ENCODE data around the gene PAWR. TPM values are rescaled to one million over a fixed set of nuclear protein-coding genes. Genes with fewer than 3 reads are reported as not detected.

The PAWR gene
- total RNA-seq, 1 donor from 2014 or later = 75.4 TPM

GRCh38 chr12:79597910-79598309 is 92.9 kb downstream of the PAWR start:
- intact Hi-C loops (cut with DNase I) = no loop called here
- Histone ChIP-seq H3K4me3 (no peak overlapping the region), H3K4me1 (no peaks in the 10 kb centered on the region), H3K27ac (no peak overlapping the region), H3K9me3 (no peaks in the 10 kb centered on the region), H3K36me3 (peaks cover 0 to 3% of the 10 kb centered on the region in 2 donors), H3K27me3 (no peaks in the 10 kb centered on the region)
- no peak for DNase-seq (ENCODE audit: low spot score in 2 of 2)
- TF ChIP-seq CTCF (IDR thresholded peaks at IDR 0.05) = no peak

- H3K9me3 ChIP-seq = no peaks in the 10 kb centered on the region
- no peak for DNase-seq (ENCODE audit: low spot score in 2 of 2)
- H3K4me1 ChIP-seq = no peaks in the 10 kb centered on the region
- H3K36me3 ChIP-seq = peaks cover 0 to 4% of the 10 kb centered on the region in 2 donors
- H3K4me3 ChIP-seq = no peak overlapping the region
- intact Hi-C loops (cut with DNase I) = no loop called here
- H3K27ac ChIP-seq = no peak overlapping the region
- H3K27me3 ChIP-seq = no peaks in the 10 kb centered on the region
- no peak for TF ChIP-seq CTCF (IDR thresholded peaks at IDR 0.05)
Observed at GRCh38 chr12:79596719-79597350, 93.9 kb downstream of the PAWR start.

- DNase-seq (ENCODE audit: low spot score in 2 of 2) = no peak
- Histone ChIP-seq H3K9me3 (no peaks in the 10 kb centered on the region), H3K27ac (no peak overlapping the region), H3K4me1 (no peaks in the 10 kb centered on the region), H3K4me3 (no peak overlapping the region), H3K36me3 (peaks cover 0 to 4% of the 10 kb centered on the region in 2 donors), H3K27me3 (no peaks in the 10 kb centered on the region)
- no peak for TF ChIP-seq CTCF (IDR thresholded peaks at IDR 0.05)
- intact Hi-C loops (cut with DNase I) = no loop called here
Observed at GRCh38 chr12:79595273-79595672, 95.5 kb downstream of the PAWR start.

GRCh38 chr12:79592865-79593264 is 97.9 kb downstream of the PAWR start:
- H3K27me3 ChIP-seq = no peaks in the 10 kb centered on the region
- TF ChIP-seq CTCF (IDR thresholded peaks at IDR 0.05) = no peak
- no peak overlapping the region for H3K27ac ChIP-seq
- peaks cover 0 to 4% of the 10 kb centered on the region in 2 donors for H3K36me3 ChIP-seq
- DNase-seq (ENCODE audit: low spot score in 2 of 2) = no peak
- no peaks in the 10 kb centered on the region for H3K9me3 ChIP-seq
- no peak overlapping the region for H3K4me3 ChIP-seq
- intact Hi-C loops (cut with DNase I) = no loop called here
- no peaks in the 10 kb centered on the region for H3K4me1 ChIP-seq

GRCh38 chr12:79591988-79592387 is 98.8 kb downstream of the PAWR start:
- Histone ChIP-seq H3K9me3 (no peaks in the 10 kb centered on the region), H3K4me1 (no peaks in the 10 kb centered on the region), H3K27ac (no peak overlapping the region), H3K27me3 (no peaks in the 10 kb centered on the region), H3K36me3 (peaks cover 0 to 4% of the 10 kb centered on the region in 2 donors), H3K4me3 (no peak overlapping the region)
- no peak for TF ChIP-seq CTCF (IDR thresholded peaks at IDR 0.05)
- no peak for DNase-seq (ENCODE audit: low spot score in 2 of 2)
- intact Hi-C loops (cut with DNase I) = no loop called here

GRCh38 chr12:79590751-79591150 is 100.0 kb downstream of the PAWR start:
- no peaks in the 10 kb centered on the region for H3K9me3 ChIP-seq
- peaks cover 0 to 4% of the 10 kb centered on the region in 2 donors for H3K36me3 ChIP-seq
- no peaks in the 10 kb centered on the region for H3K27me3 ChIP-seq
- no peaks in the 10 kb centered on the region for H3K4me1 ChIP-seq
- DNase-seq (ENCODE audit: low spot score in 2 of 2) = no peak
- TF ChIP-seq CTCF (IDR thresholded peaks at IDR 0.05) = no peak
- no peak overlapping the region for H3K27ac ChIP-seq
- intact Hi-C loops (cut with DNase I) = no loop called here
- no peak overlapping the region for H3K4me3 ChIP-seq
